ENCODE measurements around the gene NUP62. TPM values are rescaled to one million over a fixed set of nuclear protein-coding genes. Genes with fewer than 3 reads are reported as not detected.

The NUP62 gene
- total RNA-seq, 2 experiments from 2014 or later = 113 to 119 TPM

DNA sequence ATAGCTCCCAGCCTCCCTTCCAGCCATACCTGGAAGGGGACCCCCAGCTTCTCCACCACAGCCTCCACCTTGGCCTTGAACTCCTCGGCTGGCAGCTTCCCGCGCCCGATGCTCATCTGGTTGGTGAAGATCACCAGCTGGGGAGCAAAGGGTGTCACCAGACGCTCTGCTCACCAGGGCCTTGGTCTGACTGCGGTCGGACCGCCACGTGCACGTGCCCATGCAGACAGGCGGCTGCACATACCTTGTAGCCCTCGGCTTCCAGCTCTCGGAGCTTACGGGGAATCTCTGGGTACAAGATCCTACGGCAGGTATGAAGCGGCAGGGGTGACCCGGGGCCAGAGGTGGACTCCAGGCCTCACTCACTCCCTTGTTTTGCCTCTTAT is 65.4 kb downstream of the NUP62 start:
- ChIA-PET POLR2A (interaction anchor here (1.2 to 5.9 kb wide), 2 partner anchors 11 to 45 kb away, joined by 3 to 64 read pairs; partner anchors contain the start of genes MED25 and PTOV1), CTCF (no interaction called here)
- ATAC-seq (no peak), DNase-seq (no peak)
- Mint-ChIP-seq H3K4me1 (ENCODE audit: low read depth) (peaks cover 34% of the 10 kb centered on the region), H3K4me3 (no peak overlapping the region), H3K27ac (no peak overlapping the region), H3K27me3 (no peaks in the 10 kb centered on the region), H3K36me3 (ENCODE audit: low read depth) (peaks cover 31% of the 10 kb centered on the region), H3K9me3 (no peaks in the 10 kb centered on the region)
- TF ChIP-seq, protein P1, sequence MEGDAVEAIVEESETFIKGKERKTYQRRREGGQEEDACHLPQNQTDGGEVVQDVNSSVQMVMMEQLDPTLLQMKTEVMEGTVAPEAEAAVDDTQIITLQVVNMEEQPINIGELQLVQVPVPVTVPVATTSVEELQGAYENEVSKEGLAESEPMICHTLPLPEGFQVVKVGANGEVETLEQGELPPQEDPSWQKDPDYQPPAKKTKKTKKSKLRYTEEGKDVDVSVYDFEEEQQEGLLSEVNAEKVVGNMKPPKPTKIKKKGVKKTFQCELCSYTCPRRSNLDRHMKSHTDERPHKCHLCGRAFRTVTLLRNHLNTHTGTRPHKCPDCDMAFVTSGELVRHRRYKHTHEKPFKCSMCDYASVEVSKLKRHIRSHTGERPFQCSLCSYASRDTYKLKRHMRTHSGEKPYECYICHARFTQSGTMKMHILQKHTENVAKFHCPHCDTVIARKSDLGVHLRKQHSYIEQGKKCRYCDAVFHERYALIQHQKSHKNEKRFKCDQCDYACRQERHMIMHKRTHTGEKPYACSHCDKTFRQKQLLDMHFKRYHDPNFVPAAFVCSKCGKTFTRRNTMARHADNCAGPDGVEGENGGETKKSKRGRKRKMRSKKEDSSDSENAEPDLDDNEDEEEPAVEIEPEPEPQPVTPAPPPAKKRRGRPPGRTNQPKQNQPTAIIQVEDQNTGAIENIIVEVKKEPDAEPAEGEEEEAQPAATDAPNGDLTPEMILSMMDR (IDR thresholded peaks at IDR 0.05) = no peak
- intact Hi-C loops (cut with micrococcal nuclease) = no loop called here

DNA sequence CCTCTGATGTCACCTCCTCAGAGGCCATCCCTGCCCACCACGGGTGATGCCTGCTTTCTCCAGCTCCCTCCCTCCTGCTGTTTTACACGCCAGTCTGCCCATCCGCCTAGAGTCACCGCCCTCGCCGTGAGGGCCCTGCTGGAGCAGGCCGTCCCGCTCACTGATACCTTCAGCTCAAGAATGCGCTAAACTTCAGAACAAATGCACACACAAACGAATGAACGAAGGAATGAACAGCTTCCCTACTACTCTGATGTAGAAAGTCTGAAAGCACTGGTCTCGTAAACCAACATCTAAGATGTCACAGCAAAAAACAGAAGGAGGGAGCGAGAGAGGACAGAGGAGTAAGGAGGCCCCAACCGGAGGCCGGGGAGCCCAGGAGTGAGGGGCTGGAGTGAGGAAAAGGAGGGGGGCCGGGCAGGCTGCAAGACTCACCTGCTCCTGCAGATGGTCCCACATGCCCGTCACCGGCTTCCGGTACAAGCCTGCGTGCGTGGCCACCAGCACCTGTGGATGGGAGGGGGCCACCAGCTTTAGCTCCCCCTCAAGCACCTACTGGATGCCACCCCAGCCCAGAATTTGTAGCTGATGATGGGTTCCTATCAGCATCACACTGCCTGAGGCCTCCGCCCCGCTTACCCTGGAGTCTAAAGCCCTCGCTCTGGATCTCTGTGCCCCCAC is 65.9 kb downstream of the NUP62 start:
- no peak for ATAC-seq
- Mint-ChIP-seq H3K27me3 (no peaks in the 10 kb centered on the region), H3K4me3 (no peak overlapping the region), H3K4me1 (ENCODE audit: low read depth) (peaks cover 29% of the 10 kb centered on the region), H3K36me3 (ENCODE audit: low read depth) (peaks cover 32% of the 10 kb centered on the region), H3K27ac (no peak overlapping the region), H3K9me3 (no peaks in the 10 kb centered on the region)
- intact Hi-C loops (cut with micrococcal nuclease) = no loop called here
- DNase-seq = no peak
- CTCF ChIA-PET = interaction anchor here (0.6 kb wide), 1 partner anchor 121 kb away, joined by 3 read pairs; no protein-coding TSS in a partner anchor
- TF ChIP-seq, protein P1 (IDR thresholded peaks at IDR 0.05) = no peak
- POLR2A ChIA-PET = interaction anchor here (1.2 to 5.9 kb wide), 2 partner anchors 10 to 45 kb away, joined by 3 to 64 read pairs; partner anchors contain the start of genes MED25 and PTOV1

DNA sequence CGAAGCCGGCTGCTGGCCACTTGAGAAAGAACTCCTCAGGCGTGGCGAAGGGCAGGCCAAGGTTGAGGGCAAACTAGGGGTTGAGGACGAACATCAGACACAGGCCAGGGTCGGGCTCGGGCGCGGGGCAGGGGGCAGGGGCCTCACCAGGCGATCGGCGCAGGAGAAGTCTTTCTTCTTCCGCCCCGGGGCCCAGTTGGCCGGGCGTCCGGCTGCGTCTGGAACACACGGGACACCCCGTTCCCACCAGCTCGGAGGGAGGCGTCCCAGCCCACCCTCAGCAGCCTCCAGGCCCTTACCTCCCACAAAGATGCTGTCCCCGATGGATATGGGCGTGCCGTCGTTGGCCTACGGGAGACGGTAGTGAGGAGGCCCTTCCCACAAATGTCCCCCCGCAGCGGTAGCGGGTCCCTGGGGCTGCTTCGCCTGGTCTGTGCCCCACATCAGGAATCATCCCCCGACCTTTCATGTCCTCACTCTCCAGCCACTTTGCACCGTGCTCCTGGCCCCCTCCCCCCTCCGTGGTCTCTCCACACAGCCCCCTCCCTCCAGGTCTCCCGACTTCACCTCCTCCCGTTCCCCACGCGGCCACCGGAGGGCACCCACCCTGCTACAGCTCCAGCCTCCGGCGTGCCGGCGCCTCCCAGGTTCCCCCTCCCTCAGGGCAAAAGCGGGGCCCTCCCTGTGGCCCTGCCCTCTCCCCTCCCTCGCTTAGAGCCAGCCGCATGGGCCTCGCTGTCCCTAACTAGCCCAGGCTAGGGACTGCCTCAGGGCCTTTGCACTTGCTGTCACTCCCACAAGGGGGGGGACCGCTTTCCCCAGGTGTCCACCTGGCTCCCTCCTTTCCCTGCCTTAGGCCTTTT is 66.7 kb downstream of the NUP62 start:
- intact Hi-C loops (cut with micrococcal nuclease) = no loop called here

DNA sequence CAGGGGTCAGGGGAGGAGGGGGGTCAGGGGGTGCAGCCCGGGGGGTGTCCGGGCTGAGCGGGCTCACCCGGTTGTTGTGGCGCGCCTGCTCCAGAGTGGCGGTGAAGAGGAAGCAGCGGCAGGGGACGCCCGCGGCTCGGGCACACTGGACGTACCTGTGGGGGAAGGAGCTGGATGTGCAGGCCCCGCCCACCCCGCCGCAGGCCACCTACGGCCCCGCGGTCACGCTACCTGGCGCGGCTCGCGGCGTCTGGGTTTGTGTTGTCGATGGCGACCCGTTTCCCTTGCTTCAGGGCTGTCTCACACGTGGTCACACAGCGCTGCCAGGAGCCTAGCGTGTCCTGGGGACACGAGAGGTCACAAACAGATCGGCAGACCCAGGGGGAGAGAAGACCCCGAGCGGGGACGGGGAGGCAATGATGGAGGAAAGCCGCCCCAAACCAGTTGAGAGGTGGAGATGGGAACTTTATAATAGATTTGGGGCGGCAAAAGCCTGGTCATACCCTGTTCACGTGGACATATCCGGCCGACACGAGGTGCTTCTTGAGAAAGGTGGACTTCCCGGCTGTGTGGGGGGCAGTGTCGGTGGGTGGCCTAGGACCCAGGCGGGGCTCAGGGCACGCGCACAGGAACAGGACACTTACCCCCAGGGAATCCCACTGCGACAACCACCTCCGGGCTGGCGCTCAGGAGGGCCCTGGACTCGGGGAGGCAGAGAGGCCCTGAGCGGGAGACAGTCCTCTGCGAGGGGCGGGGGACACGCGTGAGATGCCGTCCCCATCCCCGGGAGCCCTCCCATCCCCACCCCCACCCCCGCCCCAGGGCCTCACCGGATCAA is 67.5 kb downstream of the NUP62 start:
- no peak overlapping the region for H3K4me3 Mint-ChIP-seq
- peaks cover 34% of the 10 kb centered on the region for H3K36me3 Mint-ChIP-seq (ENCODE audit: low read depth)
- no peak for DNase-seq
- no peaks in the 10 kb centered on the region for H3K27me3 Mint-ChIP-seq
- ChIA-PET POLR2A (interaction anchor here (1.8 kb wide), 1 partner anchor 10 kb away, joined by 7 read pairs; no protein-coding TSS in a partner anchor), CTCF (no interaction called here)
- ATAC-seq = no peak
- TF ChIP-seq, protein P1 (IDR thresholded peaks at IDR 0.05) = no peak
- peaks cover 22% of the 10 kb centered on the region for H3K4me1 Mint-ChIP-seq (ENCODE audit: low read depth)
- no peaks in the 10 kb centered on the region for H3K9me3 Mint-ChIP-seq
- intact Hi-C loops (cut with micrococcal nuclease) = no loop called here
- no peak overlapping the region for H3K27ac Mint-ChIP-seq

More for the DNA sequence above, 66.7 kb downstream of the NUP62 start:
- Mint-ChIP-seq H3K27me3 (no peaks in the 10 kb centered on the region), H3K9me3 (no peaks in the 10 kb centered on the region), H3K36me3 (ENCODE audit: low read depth) (peaks cover 35% of the 10 kb centered on the region), H3K4me3 (no peak overlapping the region), H3K4me1 (ENCODE audit: low read depth) (peaks cover 25% of the 10 kb centered on the region), H3K27ac (no peak overlapping the region)
- POLR2A ChIA-PET = interaction anchor here (5.9 kb wide), 1 partner anchor 9 kb away, joined by 64 read pairs; the partner anchor contains the start of gene PTOV1
- DNase-seq = no peak
- TF ChIP-seq, protein P1 (IDR thresholded peaks at IDR 0.05) = no peak
- no peak for ATAC-seq
- CTCF ChIA-PET = interaction anchor here (0.6 kb wide), 1 partner anchor 122 kb away, joined by 3 read pairs; no protein-coding TSS in a partner anchor
